Fibroblast of lung (primary cell): ENCODE data around the gene IL16.

Experiments used
- CTCF ChIP-seq, 2 donors: IDR thresholded peaks in 1 of 2; conservative IDR thresholded peaks in 1 of 2; 1 replicate in 1 of 2; 2 replicates in 1 of 2; pipeline ENCODE4 v1.5.1; 2011 to 2012; ENCODE audit warnings: low read length in 2 of 2, control low read depth in 1 of 2, inconsistent platforms in 1 of 2, low read depth in 1 of 2, mild to moderate bottlenecking in 1 of 2
- EZH2 ChIP-seq: IDR thresholded peaks from 2 replicates; pipeline ENCODE4 v1.5.1; 2012; ENCODE audit warnings: low read length, control low read depth, mild to moderate bottlenecking; ENCODE audit errors: missing control alignments

- TF ChIP-seq CTCF (conservative IDR thresholded peaks at IDR 0.05 in 1 of 2, IDR thresholded peaks at IDR 0.05 in 1 of 2; ENCODE audit: low read depth in 1 of 2, low read length in 2 of 2) (no peak), EZH2 (no peak)
Measured at GRCh38 chr15:81279621-81280485, 83.2 kb downstream of the IL16 start.
